Measurements from ENCODE around the gene REEP5. TPM values are rescaled to one million over a fixed set of nuclear protein-coding genes. Genes with fewer than 3 reads are reported as not detected.
"Not testable (repeated sequence)": the region's sequence is repeated elsewhere in the genome, so short reads cannot be mapped to it uniquely, and the experiment has no call there.

REEP5 gene
- total and polyA plus RNA-seq, 2 donors: 44.5 to 66.0 TPM

DNA sequence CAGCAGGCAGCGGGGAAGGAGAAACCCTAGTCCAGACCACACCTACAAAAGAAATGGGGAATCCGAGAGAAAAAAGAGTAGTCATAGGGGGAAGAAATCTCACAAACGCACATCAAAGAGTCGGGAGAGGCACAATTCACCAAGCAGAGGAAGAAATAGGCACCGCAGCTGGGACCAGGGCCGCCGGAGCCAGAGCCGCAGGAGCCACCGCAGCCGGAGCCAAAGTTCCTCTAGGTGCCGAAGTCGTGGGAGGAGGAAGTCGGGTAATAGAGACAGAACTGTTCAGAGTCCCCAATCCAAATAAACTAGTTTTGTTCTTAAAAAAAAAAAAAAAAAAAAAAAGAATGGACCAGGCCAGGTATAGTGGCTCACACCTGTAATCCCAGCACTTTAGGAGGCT lies 29.3 kb downstream of the REEP5 start:
- DNase-seq (ENCODE audit: extremely low spot score): no peak
- 93% methylated on average over 13 of the region's 13 CpGs for WGBS
- H3K36me3 ChIP-seq (ENCODE audit: insufficient read depth): peaks cover 2% of the 10 kb centered on the region

DNA sequence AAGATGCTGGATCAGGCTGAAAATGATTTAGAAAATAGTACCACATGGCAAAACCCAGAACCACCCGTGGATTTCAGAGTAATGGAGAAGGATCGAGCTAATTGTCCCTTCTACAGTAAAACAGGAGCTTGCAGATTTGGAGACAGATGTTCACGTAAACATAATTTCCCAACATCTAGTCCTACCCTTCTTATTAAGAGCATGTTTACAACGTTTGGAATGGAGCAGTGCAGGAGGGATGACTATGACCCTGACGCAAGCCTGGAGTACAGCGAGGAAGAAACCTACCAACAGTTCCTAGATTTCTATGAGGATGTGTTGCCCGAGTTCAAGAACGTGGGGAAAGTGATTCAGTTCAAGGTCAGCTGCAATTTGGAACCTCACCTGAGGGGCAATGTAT lies 30.0 kb downstream of the REEP5 start:
- H3K4me1 ChIP-seq (ENCODE audit: insufficient read depth); H3K4me3 ChIP-seq (ENCODE audit: low read depth, low read length); H3K27ac ChIP-seq (ENCODE audit: low read depth); DNase-seq (ENCODE audit: extremely low spot score); H3K36me3 ChIP-seq (ENCODE audit: insufficient read depth): not testable (repeated sequence)
- WGBS: 88% methylated on average over 8 of the region's 8 CpGs

More for the DNA sequence above, 29.3 kb downstream of the REEP5 start:
- H3K4me3 ChIP-seq (ENCODE audit: low read depth, low read length): no peak overlapping the region
- no peaks in the 10 kb centered on the region for H3K4me1 ChIP-seq (ENCODE audit: insufficient read depth)
- no peak overlapping the region for H3K27ac ChIP-seq (ENCODE audit: low read depth)

DNA sequence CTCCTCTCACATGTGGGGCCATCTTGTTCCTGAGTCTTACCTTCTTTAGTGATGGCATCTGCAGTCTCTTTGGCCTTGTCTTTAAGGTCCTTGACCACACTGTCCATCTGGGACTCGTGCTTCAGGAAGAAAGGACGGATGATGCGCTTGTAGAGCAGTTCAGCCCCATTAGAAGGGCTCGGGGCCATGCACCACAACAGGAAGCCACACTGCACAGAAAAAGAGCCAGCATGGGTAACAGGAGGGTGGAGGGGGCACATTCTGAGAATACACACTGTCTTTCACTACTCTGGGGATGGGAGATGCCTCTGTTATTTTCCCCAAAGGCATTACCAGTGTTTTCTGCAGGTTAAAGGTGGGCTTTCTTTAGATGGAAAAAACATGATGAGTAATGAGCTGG lies 35.1 kb downstream of the REEP5 start:
- no peak for DNase-seq (ENCODE audit: extremely low spot score)
- WGBS: 95% methylated on average over 4 of the region's 4 CpGs
- H3K27ac ChIP-seq (ENCODE audit: low read depth): no peak overlapping the region
- no peaks in the 10 kb centered on the region for H3K36me3 ChIP-seq (ENCODE audit: insufficient read depth)
- H3K4me1 ChIP-seq (ENCODE audit: insufficient read depth): no peaks in the 10 kb centered on the region
- no peak overlapping the region for H3K4me3 ChIP-seq (ENCODE audit: low read depth, low read length)

DNA sequence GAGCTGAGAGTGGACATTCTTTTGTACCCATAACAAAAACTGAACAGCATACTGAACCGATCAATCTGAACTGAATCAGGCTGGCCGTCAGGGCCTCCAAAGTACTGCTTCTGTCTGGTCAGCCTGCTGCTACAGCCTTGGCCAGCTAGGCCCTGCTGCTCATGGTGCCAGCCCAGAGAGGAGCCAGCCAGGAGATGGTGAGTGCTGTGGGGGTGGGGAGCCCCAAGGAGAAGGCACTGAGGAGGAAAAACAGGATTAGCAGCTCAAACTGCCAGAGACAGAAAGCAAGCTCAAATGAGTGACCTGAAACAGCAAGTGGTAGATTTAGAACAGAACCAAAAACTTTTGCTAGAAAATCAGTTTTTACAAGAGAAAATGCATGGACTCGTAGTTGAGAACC lies 37.0 kb downstream of the REEP5 start:
- Histone ChIP-seq H3K4me1 (ENCODE audit: insufficient read depth) (no peaks in the 10 kb centered on the region), H3K27ac (ENCODE audit: low read depth) (no peak overlapping the region), H3K36me3 (ENCODE audit: insufficient read depth) (no peaks in the 10 kb centered on the region), H3K4me3 (ENCODE audit: low read depth, low read length) (no peak overlapping the region)
- 91% methylated on average over 3 of the region's 3 CpGs for WGBS
- no peak for DNase-seq (ENCODE audit: extremely low spot score)

DNA sequence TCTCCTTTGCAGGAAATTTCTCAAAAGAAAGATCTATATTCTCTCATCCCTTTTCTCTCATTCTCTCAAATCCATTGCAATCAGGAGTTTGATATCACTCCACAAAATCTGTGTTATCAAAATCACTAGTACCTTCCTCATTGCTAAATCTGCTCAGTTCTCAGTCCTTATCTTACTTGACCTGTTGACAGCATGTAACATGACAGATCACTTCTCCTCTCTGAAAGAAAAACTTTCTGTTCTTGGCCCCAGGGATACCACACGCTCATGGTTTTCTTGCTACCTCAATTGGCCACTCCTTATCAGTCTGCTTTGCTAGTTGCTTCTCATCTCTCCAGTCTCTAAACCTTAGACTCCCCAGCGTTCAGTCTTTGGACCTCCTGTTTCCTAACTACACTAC lies 38.8 kb downstream of the REEP5 start:
- Histone ChIP-seq H3K27ac (ENCODE audit: low read depth) (no peak overlapping the region), H3K4me1 (ENCODE audit: insufficient read depth) (no peaks in the 10 kb centered on the region), H3K4me3 (ENCODE audit: low read depth, low read length) (no peak overlapping the region), H3K36me3 (ENCODE audit: insufficient read depth) (no peaks in the 10 kb centered on the region)
- WGBS: 80% methylated on average over 2 of the region's 2 CpGs
- DNase-seq (ENCODE audit: extremely low spot score): no peak

DNA sequence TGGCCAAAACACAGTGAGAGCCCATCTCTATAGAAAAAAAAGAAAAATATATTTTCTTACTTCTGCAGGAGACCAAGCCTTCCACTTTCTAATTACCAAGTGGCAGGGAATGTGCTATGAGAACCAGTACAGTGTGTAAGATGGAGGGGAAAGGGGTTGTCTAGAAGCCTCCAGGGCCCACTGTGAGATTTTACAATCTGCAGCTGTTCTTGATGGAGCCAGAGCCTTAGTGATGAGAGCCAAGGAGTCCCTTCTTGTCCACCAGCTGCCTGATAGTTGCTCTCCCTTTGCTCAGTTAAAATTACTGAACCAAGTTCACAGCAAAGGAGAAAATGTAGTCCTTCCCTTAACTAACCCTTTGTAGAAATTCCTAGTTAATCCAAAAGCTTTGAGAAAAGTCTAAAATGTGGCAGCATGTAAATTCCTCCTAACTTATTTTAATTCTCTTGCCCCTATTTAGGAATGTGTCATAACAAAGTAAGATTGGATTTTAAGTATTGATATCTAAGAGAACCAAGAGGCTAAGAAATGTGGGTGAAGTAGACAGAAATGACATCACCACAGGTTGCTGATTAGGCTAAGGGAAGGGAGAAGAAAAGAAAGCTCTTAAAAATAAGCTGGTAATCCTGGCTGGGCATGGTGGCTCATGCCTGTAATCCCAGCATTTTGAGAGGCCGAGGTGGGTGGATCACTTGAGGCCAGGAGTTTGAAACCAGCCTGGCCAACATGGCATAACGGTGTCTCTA lies 41.6 kb downstream of the REEP5 start:
- WGBS: 75% methylated on average over 2 of the region's 2 CpGs
- Histone ChIP-seq H3K36me3 (ENCODE audit: insufficient read depth) (no peaks in the 10 kb centered on the region), H3K4me3 (ENCODE audit: low read depth, low read length) (no peak overlapping the region), H3K4me1 (ENCODE audit: insufficient read depth) (no peaks in the 10 kb centered on the region), H3K27ac (ENCODE audit: low read depth) (no peak overlapping the region)
- no peak for DNase-seq (ENCODE audit: extremely low spot score)

DNA sequence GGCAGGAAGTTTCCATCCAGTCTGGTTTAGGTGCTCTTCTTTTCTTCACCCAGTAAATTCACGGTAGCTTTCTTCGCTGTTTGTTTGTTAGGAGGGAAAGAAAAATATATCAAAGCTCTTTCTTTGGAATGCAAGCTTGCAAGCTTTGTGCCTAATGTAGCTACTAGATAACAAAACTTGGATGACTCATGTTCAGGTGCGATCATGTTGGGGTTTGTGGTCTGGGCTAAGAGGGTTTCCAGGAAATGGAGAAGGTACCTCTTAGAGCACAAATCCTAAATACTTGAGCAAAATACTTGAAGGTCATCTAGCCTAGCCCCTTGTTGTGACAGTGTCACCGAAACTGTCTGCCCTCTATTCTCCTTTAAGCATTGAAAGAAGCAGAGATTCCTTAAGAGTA lies 43.3 kb downstream of the REEP5 start:
- no peaks in the 10 kb centered on the region for H3K36me3 ChIP-seq (ENCODE audit: insufficient read depth)
- no peaks in the 10 kb centered on the region for H3K4me1 ChIP-seq (ENCODE audit: insufficient read depth)
- no peak overlapping the region for H3K27ac ChIP-seq (ENCODE audit: low read depth)
- no peak for DNase-seq (ENCODE audit: extremely low spot score)
- 79% methylated on average over 4 of the region's 4 CpGs for WGBS
- no peak overlapping the region for H3K4me3 ChIP-seq (ENCODE audit: low read depth, low read length)

DNA sequence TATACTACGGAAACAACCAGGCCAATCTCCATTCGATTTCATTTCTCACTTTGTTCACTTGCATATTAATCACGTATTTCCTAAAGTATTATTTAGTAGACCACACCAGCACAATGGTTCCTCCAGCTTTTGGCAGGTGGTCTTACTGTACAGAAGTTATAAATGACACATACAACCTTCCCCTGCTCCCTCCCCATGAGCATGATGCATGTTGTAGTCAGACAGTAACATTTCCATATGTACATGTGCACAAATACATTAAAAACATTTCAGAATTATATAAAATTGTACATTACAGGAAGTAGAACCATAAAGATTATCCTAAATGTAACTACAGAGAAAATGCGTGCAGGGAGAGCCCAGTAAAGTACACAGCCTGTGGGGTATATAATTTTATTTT lies 43.9 kb downstream of the REEP5 start:
- no peak for DNase-seq (ENCODE audit: extremely low spot score)

DNA sequence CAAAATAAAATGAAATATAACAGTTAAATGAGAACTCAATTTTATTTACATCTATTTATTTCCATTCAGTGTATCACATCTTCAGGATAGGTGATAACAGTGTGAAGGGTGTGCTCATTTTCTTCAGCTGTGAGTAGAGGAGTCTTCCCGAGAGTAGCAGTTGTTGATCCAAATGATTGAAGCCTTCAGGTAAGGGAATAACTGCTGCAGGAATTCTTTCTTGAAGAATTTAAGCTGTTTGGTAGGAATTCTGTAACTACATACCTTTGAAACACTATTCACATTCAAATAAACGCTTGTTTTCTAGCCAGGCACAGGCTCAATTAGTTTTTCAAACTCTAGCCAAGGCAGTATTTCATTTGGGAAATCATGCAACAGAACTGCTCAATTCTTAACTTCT lies 45.7 kb downstream of the REEP5 start:
- Histone ChIP-seq H3K4me1 (ENCODE audit: insufficient read depth) (no peaks in the 10 kb centered on the region), H3K27ac (ENCODE audit: low read depth) (no peak overlapping the region), H3K36me3 (ENCODE audit: insufficient read depth) (no peaks in the 10 kb centered on the region), H3K4me3 (ENCODE audit: low read depth, low read length) (no peak overlapping the region)
- 63% methylated on average over 2 of the region's 2 CpGs for WGBS
- DNase-seq (ENCODE audit: extremely low spot score): no peak

More for the DNA sequence above, 43.9 kb downstream of the REEP5 start:
- Histone ChIP-seq H3K36me3 (ENCODE audit: insufficient read depth) (no peaks in the 10 kb centered on the region), H3K4me3 (ENCODE audit: low read depth, low read length) (no peak overlapping the region), H3K27ac (ENCODE audit: low read depth) (no peak overlapping the region), H3K4me1 (ENCODE audit: insufficient read depth) (no peaks in the 10 kb centered on the region)
- 64% methylated on average over 4 of the region's 4 CpGs for WGBS

DNA sequence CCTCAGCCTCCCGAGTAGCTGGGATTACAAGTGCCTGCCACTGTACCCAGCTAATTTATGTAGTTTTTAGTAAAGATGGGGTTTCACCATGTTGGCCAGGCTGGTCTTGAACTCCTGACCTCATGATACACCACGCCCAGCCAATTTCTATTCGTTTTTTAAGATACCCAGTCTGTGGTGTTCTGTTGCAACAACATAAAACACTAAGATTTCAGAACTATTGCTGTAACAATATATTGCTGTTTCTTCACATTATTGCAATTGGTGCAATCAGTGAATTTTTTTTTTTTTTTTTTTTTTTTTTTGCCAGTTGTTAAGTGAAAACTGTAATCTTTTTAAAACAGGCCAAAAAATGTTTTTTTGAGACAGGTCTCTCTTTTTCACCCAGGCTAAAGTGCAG lies 51.1 kb downstream of the REEP5 start:
- Histone ChIP-seq H3K4me3 (ENCODE audit: low read depth, low read length) (no peak overlapping the region), H3K4me1 (ENCODE audit: insufficient read depth) (no peaks in the 10 kb centered on the region), H3K36me3 (ENCODE audit: insufficient read depth) (no peaks in the 10 kb centered on the region), H3K27ac (ENCODE audit: low read depth) (no peak overlapping the region)
- DNase-seq (ENCODE audit: extremely low spot score): no peak
- 61% methylated on average over 3 of the region's 3 CpGs for WGBS

DNA sequence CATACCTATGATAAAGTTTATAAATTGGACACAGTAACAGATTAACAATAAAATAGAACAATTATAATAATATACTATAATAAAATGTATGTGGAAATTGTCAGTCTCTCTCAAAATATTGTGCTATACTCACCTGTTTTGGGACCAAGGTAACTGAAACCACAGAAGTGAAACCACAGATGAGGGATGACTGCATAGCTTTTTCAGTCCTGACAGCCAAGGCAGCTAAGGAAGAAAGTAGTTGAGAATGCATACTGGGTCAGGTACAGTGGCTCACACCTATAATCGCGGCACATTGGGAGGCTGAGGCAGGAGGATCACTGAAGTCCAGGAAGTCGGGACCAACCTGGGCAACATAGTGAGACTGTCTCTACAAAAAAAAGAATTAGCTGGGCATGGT lies 52.1 kb downstream of the REEP5 start:
- Histone ChIP-seq H3K27ac (ENCODE audit: low read depth) (no peak overlapping the region), H3K36me3 (ENCODE audit: insufficient read depth) (peaks cover 2% of the 10 kb centered on the region), H3K4me1 (ENCODE audit: insufficient read depth) (no peaks in the 10 kb centered on the region), H3K4me3 (ENCODE audit: low read depth, low read length) (no peak overlapping the region)
- 95% methylated on average over 3 of the region's 3 CpGs for WGBS
- DNase-seq (ENCODE audit: extremely low spot score): no peak

DNA sequence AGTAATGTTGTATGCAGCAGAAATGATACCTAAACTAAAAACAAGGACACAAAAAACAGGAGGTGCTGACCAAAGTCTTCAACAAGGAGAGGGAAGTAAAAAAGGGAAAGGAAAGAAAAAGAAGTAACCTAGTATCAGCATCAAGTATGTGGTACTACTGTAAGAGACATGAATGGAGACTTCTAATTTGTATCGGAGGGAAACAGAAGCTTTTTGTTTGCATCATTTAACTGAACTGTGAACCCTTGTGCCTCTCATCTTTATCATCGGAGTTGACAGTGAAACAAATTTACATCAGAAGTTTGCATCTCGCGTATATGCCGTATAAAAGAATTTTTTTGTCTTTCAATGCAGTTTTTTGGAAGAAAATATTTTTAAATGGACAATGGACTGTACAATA lies 54.6 kb downstream of the REEP5 start:
- H3K4me3 ChIP-seq (ENCODE audit: low read depth, low read length): no peak overlapping the region
- H3K4me1 ChIP-seq (ENCODE audit: insufficient read depth): peaks cover 1% of the 10 kb centered on the region
- no peak overlapping the region for H3K27ac ChIP-seq (ENCODE audit: low read depth)
- peaks cover 2% of the 10 kb centered on the region for H3K36me3 ChIP-seq (ENCODE audit: insufficient read depth)
- 91% methylated on average over 5 of the region's 5 CpGs for WGBS
- DNase-seq (ENCODE audit: extremely low spot score): no peak

DNA sequence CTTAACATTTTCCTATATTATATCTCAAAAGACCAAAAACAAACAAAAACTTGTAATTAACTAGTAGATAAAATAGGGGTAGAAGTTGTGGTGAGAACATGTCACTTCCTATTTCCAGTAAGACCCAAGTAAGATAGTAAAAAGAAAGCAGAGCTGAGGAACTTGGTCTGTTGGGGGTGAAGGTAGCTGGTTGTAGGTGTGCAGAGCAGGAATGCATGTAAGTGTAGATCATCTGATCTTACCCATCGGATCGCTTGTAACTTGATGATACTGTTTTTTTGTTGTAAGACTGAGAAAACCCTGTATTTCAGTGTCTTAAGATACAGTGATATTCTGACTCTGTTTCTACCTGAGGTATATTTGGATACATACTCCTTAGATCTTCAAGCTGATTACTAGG lies 55.3 kb downstream of the REEP5 start:
- H3K27ac ChIP-seq (ENCODE audit: low read depth): no peak overlapping the region
- H3K36me3 ChIP-seq (ENCODE audit: insufficient read depth): peaks cover 2% of the 10 kb centered on the region
- H3K4me3 ChIP-seq (ENCODE audit: low read depth, low read length): no peak overlapping the region

DNA sequence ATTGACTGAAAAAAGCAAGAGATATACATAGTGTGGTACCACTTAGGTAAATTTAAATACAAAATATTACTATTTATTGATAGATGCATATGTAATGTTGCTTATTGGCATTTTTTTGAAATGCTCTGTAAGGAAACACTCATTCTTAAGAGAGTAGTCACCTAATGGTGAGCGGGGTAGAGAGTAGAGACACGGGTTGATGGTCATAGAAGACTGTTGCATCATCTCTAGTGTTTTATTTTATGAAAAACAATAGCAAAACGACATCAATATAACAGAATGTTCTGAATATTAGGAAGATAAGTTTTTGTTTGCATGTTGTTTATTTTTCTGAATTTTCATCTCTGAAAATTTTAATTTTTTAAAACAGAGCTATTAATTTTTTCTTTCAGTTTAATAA lies 56.9 kb downstream of the REEP5 start:
- Histone ChIP-seq H3K4me1 (ENCODE audit: insufficient read depth) (peaks cover 1% of the 10 kb centered on the region), H3K27ac (ENCODE audit: low read depth) (no peak overlapping the region), H3K36me3 (ENCODE audit: insufficient read depth) (peaks cover 2% of the 10 kb centered on the region), H3K4me3 (ENCODE audit: low read depth, low read length) (no peak overlapping the region)
- WGBS: 92% methylated on average over 3 of the region's 3 CpGs
- no peak for DNase-seq (ENCODE audit: extremely low spot score)

More for the DNA sequence above, 55.3 kb downstream of the REEP5 start:
- DNase-seq (ENCODE audit: extremely low spot score): no peak
- peaks cover 1% of the 10 kb centered on the region for H3K4me1 ChIP-seq (ENCODE audit: insufficient read depth)
- WGBS: 94% methylated on average over 2 of the region's 2 CpGs

DNA sequence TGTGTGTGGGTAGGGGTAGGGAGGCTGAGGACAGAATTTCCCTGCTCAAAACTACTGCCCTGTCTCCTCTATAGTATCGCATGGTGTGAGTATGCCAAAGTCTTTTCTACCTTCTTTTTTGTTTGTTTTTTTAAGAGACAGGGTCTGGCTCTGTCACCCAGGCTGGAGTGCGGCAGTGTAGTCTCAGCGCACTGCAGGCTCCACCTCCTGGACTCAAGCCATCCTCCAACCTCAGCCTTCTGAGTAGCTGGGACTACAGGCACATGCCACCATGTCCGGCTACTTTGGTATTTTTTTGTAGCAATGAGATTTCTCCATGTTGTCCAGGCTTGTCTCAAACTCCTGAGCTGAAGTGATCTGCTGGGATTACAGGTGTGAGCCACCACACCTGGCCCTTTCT lies 58.5 kb downstream of the REEP5 start:
- no peak for DNase-seq (ENCODE audit: extremely low spot score)
- Histone ChIP-seq H3K27ac (ENCODE audit: low read depth) (no peak overlapping the region), H3K4me3 (ENCODE audit: low read depth, low read length) (no peak overlapping the region), H3K4me1 (ENCODE audit: insufficient read depth) (peaks cover 1% of the 10 kb centered on the region), H3K36me3 (ENCODE audit: insufficient read depth) (peaks cover 2% of the 10 kb centered on the region)
- WGBS: 79% methylated on average over 4 of the region's 4 CpGs
